ENCODE measurements around the gene WDR20. TPM values are rescaled to one million over a fixed set of nuclear protein-coding genes. Genes with fewer than 3 reads are reported as not detected.
"Not testable (repeated sequence)": the region's sequence is repeated elsewhere in the genome, so short reads cannot be mapped to it uniquely, and the experiment has no call there.

The WDR20 gene
- polyA plus RNA-seq, 1 donor (not counting 4 experiments of a cell fraction or from before 2014, with no cell fraction given), result 24.5 TPM

DNA sequence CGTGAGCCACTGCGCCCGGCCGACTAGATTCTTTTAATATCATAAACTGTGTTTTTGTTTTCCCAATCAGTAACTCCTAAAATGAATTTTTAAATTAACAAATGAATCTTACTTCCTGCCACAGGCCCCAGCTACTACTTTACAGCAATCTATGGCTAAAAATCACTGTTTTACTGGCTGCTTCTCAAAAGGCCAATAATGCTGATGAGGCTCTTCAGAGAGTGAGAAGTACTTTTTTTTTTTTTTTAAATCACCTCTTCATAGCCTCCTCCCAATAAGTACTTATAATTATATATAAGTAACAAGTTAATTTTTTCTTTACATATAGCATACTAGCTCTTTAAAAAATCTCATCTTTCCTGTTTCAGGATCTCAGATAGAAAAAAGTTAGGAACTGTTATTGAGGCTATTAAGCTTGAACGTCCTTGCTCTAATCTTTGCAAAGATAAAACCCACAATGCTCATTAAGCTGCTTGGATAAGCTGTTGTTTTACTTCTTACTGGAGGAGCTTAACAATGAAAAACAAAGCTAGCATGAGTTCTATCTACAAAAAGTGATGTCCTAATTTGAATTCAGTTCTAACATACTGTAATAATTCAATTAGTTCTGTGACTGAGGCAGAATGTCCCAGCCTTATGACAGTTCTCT lies 12.8 kb upstream of the WDR20 start:
- dilution Hi-C loops (cut with MboI; ENCODE audit: extremely low pct_ligation_motif_present, low sequenced_read_pairs), result no loop called here
- Histone ChIP-seq H3K79me2 (ENCODE audit: control insufficient read depth, insufficient read depth, low read length) (no peaks in the 10 kb centered on the region), H3K9ac (ENCODE audit: control insufficient read depth, extremely low read depth, insufficient read depth, low read length) (no peak overlapping the region), H4K20me1 (ENCODE audit: control insufficient read depth, extremely low read depth, insufficient read depth, low read length) (no peaks in the 10 kb centered on the region), H3K27me3 (ENCODE audit: control insufficient read depth, extremely low read depth, insufficient read depth, low read length) (no peaks in the 10 kb centered on the region), H3K36me3 (ENCODE audit: control insufficient read depth in 2 of 2, extremely low read depth in 1 of 2, insufficient read depth in 2 of 2, low read length in 2 of 2) (peaks cover 0 to 3% of the 10 kb centered on the region in 2 experiments), H3K9me3 (ENCODE audit: control insufficient read depth, low read depth, low read length) (no peaks in the 10 kb centered on the region), H3K4me3 (ENCODE audit: control insufficient read depth in 2 of 3, extremely low read depth in 1 of 3, insufficient read depth in 2 of 3, low read depth in 1 of 3, low read length in 3 of 3) (no peak overlapping the region), H3K4me1 (ENCODE audit: control insufficient read depth, extremely low read depth, insufficient read depth, low read length) (peaks cover 16% of the 10 kb centered on the region), H3K27ac (ENCODE audit: control insufficient read depth, insufficient read depth, low read length) (no peak overlapping the region), H3K4me2 (ENCODE audit: control insufficient read depth, extremely low read depth, insufficient read depth, low read depth, low read length) (no peak overlapping the region), H2AFZ (ENCODE audit: control insufficient read depth, low read length) (no peak overlapping the region), H3K9me1 (ENCODE audit: control insufficient read depth, extremely low read depth, insufficient read depth, low read length) (peaks cover 2% of the 10 kb centered on the region)
- TF ChIP-seq EZH2 (IDR thresholded peaks at IDR 0.05; ENCODE audit: low read length), result no peak
- TF ChIP-seq, protein P1, sequence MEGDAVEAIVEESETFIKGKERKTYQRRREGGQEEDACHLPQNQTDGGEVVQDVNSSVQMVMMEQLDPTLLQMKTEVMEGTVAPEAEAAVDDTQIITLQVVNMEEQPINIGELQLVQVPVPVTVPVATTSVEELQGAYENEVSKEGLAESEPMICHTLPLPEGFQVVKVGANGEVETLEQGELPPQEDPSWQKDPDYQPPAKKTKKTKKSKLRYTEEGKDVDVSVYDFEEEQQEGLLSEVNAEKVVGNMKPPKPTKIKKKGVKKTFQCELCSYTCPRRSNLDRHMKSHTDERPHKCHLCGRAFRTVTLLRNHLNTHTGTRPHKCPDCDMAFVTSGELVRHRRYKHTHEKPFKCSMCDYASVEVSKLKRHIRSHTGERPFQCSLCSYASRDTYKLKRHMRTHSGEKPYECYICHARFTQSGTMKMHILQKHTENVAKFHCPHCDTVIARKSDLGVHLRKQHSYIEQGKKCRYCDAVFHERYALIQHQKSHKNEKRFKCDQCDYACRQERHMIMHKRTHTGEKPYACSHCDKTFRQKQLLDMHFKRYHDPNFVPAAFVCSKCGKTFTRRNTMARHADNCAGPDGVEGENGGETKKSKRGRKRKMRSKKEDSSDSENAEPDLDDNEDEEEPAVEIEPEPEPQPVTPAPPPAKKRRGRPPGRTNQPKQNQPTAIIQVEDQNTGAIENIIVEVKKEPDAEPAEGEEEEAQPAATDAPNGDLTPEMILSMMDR (optimal IDR thresholded peaks at IDR 0.05 in 1 of 3, IDR thresholded peaks at IDR 0.05 in 1 of 3, conservative IDR thresholded peaks at IDR 0.05 in 1 of 3; ENCODE audit: extremely low read depth in 1 of 3, insufficient read depth in 2 of 3, low read length in 3 of 3), result no peak
- FAIRE-seq (no peak), DNase-seq (ENCODE audit: low read depth, low spot score) (no peak)

DNA sequence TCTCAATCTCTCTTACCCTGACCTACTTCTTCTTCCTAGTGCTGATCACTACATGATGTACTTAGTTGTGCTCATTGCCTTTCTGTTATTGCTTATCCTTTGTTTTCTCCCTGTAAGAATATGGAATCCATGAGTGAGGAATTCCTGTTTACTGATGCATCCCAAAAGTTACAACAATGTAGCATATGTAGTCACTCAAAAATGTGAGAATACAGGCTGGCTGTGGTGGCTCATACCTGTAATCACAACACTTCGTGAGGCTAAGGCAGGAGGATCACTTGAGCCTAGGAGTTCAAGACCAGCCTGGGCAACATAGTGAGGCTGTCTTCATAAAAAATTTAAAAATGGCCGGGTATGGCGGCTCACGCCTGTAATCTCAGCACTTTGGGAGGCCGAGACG lies 8.0 kb upstream of the WDR20 start:
- dilution Hi-C loops (cut with MboI; ENCODE audit: extremely low pct_ligation_motif_present, low sequenced_read_pairs), result no loop called here
- TF ChIP-seq EZH2 (IDR thresholded peaks at IDR 0.05; ENCODE audit: low read length), result no peak
- TF ChIP-seq, protein P1 (optimal IDR thresholded peaks at IDR 0.05 in 1 of 3, IDR thresholded peaks at IDR 0.05 in 1 of 3, conservative IDR thresholded peaks at IDR 0.05 in 1 of 3; ENCODE audit: extremely low read depth in 1 of 3, insufficient read depth in 2 of 3, low read length in 3 of 3), result no peak

DNA sequence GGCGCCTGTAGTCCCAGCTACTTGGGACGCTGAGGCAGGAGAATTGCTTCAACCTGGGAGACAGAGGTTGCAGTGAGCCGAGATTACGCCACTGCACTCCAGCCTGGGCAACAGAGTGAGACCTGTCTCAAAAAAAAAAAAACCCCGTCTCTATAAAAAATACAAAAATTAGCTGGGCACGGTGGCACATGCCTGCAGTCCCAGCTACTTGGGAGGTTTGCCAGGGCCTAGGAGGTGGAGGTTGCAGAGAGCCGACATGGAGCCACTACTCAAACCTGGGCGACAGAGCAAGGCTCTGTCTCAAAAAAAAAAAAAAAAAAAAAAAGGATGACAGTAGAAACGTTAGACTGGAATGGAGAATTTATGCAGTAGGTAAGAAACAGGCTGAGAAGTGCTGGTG lies 5.7 kb upstream of the WDR20 start:
- H3K36me3 ChIP-seq (ENCODE audit: control insufficient read depth in 2 of 2, extremely low read depth in 1 of 2, insufficient read depth in 2 of 2, low read length in 2 of 2); H3K9ac ChIP-seq (ENCODE audit: control insufficient read depth, extremely low read depth, insufficient read depth, low read length); H3K27ac ChIP-seq (ENCODE audit: control insufficient read depth, insufficient read depth, low read length); H3K4me3 ChIP-seq (ENCODE audit: control insufficient read depth in 2 of 3, extremely low read depth in 1 of 3, insufficient read depth in 2 of 3, low read depth in 1 of 3, low read length in 3 of 3); H2AFZ ChIP-seq (ENCODE audit: control insufficient read depth, low read length); dilution Hi-C loops (cut with MboI; ENCODE audit: extremely low pct_ligation_motif_present, low sequenced_read_pairs); H3K4me1 ChIP-seq (ENCODE audit: control insufficient read depth, extremely low read depth, insufficient read depth, low read length); H3K27me3 ChIP-seq (ENCODE audit: control insufficient read depth, extremely low read depth, insufficient read depth, low read length); H3K9me3 ChIP-seq (ENCODE audit: control insufficient read depth, low read depth, low read length); DNase-seq (ENCODE audit: low read depth, low spot score); H4K20me1 ChIP-seq (ENCODE audit: control insufficient read depth, extremely low read depth, insufficient read depth, low read length); FAIRE-seq; H3K9me1 ChIP-seq (ENCODE audit: control insufficient read depth, extremely low read depth, insufficient read depth, low read length); H3K4me2 ChIP-seq (ENCODE audit: control insufficient read depth, extremely low read depth, insufficient read depth, low read depth, low read length): not testable (repeated sequence)
- peaks cover 18% of the 10 kb centered on the region for H3K79me2 ChIP-seq (ENCODE audit: control insufficient read depth, insufficient read depth, low read length)

More for the DNA sequence above, 8.0 kb upstream of the WDR20 start:
- Histone ChIP-seq H3K4me1 (ENCODE audit: control insufficient read depth, extremely low read depth, insufficient read depth, low read length) (no peaks in the 10 kb centered on the region), H3K9me1 (ENCODE audit: control insufficient read depth, extremely low read depth, insufficient read depth, low read length) (peaks cover 2% of the 10 kb centered on the region), H3K36me3 (ENCODE audit: control insufficient read depth in 2 of 2, extremely low read depth in 1 of 2, insufficient read depth in 2 of 2, low read length in 2 of 2) (peaks cover 0 to 5% of the 10 kb centered on the region in 2 experiments), H3K9ac (ENCODE audit: control insufficient read depth, extremely low read depth, insufficient read depth, low read length) (no peak overlapping the region), H3K79me2 (ENCODE audit: control insufficient read depth, insufficient read depth, low read length) (no peaks in the 10 kb centered on the region), H2AFZ (ENCODE audit: control insufficient read depth, low read length) (no peak overlapping the region), H3K27ac (ENCODE audit: control insufficient read depth, insufficient read depth, low read length) (no peak overlapping the region), H3K4me2 (ENCODE audit: control insufficient read depth, extremely low read depth, insufficient read depth, low read depth, low read length) (no peak overlapping the region), H3K9me3 (ENCODE audit: control insufficient read depth, low read depth, low read length) (no peaks in the 10 kb centered on the region), H3K27me3 (ENCODE audit: control insufficient read depth, extremely low read depth, insufficient read depth, low read length) (no peaks in the 10 kb centered on the region), H3K4me3 (ENCODE audit: control insufficient read depth in 2 of 3, extremely low read depth in 1 of 3, insufficient read depth in 2 of 3, low read depth in 1 of 3, low read length in 3 of 3) (no peak overlapping the region), H4K20me1 (ENCODE audit: control insufficient read depth, extremely low read depth, insufficient read depth, low read length) (no peaks in the 10 kb centered on the region)
- FAIRE-seq, result no peak
- DNase-seq (ENCODE audit: low read depth, low spot score), result no peak

DNA sequence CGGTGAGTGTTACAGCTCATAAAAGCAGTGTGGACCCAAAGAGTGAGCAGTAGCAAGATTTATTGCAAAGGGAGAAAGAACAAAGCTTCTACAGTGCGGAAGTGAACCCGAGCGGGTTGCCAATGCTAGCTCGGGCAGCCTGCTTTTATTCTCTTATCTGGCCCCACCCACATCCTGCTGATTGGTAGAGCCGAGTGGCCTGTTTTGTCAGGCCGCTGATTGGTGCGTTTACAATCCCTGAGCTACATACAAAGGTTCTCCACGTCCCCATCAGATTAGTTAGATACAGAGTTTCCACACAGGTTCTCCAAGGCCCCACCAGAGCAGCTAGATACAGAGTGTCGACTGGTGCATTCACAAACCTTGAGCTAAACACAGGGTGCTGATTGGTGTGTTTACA lies 5.0 kb upstream of the WDR20 start:
- H3K9me3 ChIP-seq (ENCODE audit: control insufficient read depth, low read depth, low read length); H3K27ac ChIP-seq (ENCODE audit: control insufficient read depth, insufficient read depth, low read length); H3K36me3 ChIP-seq (ENCODE audit: control insufficient read depth in 2 of 2, extremely low read depth in 1 of 2, insufficient read depth in 2 of 2, low read length in 2 of 2); H3K4me1 ChIP-seq (ENCODE audit: control insufficient read depth, extremely low read depth, insufficient read depth, low read length); H3K9me1 ChIP-seq (ENCODE audit: control insufficient read depth, extremely low read depth, insufficient read depth, low read length); FAIRE-seq; H3K27me3 ChIP-seq (ENCODE audit: control insufficient read depth, extremely low read depth, insufficient read depth, low read length); dilution Hi-C loops (cut with MboI; ENCODE audit: extremely low pct_ligation_motif_present, low sequenced_read_pairs); H3K4me2 ChIP-seq (ENCODE audit: control insufficient read depth, extremely low read depth, insufficient read depth, low read depth, low read length); H2AFZ ChIP-seq (ENCODE audit: control insufficient read depth, low read length); H3K4me3 ChIP-seq (ENCODE audit: control insufficient read depth in 2 of 3, extremely low read depth in 1 of 3, insufficient read depth in 2 of 3, low read depth in 1 of 3, low read length in 3 of 3); H4K20me1 ChIP-seq (ENCODE audit: control insufficient read depth, extremely low read depth, insufficient read depth, low read length); DNase-seq (ENCODE audit: low read depth, low spot score); H3K9ac ChIP-seq (ENCODE audit: control insufficient read depth, extremely low read depth, insufficient read depth, low read length): not testable (repeated sequence)
- H3K79me2 ChIP-seq (ENCODE audit: control insufficient read depth, insufficient read depth, low read length), result peaks cover 19% of the 10 kb centered on the region
